GM21367 (cell line): ENCODE results near the gene SGTA.
A peak's percentile ranks its signal among the peaks of the same experiment; 100 is the strongest.

Experiments used
- ATAC-seq: cut with Tn5 transposase; IDR thresholded peaks from one replicate; pipeline ENCODE4 v1.9.1; 2021; ENCODE audit not compliant: unreplicated experiment

The SGTA gene

DNA sequence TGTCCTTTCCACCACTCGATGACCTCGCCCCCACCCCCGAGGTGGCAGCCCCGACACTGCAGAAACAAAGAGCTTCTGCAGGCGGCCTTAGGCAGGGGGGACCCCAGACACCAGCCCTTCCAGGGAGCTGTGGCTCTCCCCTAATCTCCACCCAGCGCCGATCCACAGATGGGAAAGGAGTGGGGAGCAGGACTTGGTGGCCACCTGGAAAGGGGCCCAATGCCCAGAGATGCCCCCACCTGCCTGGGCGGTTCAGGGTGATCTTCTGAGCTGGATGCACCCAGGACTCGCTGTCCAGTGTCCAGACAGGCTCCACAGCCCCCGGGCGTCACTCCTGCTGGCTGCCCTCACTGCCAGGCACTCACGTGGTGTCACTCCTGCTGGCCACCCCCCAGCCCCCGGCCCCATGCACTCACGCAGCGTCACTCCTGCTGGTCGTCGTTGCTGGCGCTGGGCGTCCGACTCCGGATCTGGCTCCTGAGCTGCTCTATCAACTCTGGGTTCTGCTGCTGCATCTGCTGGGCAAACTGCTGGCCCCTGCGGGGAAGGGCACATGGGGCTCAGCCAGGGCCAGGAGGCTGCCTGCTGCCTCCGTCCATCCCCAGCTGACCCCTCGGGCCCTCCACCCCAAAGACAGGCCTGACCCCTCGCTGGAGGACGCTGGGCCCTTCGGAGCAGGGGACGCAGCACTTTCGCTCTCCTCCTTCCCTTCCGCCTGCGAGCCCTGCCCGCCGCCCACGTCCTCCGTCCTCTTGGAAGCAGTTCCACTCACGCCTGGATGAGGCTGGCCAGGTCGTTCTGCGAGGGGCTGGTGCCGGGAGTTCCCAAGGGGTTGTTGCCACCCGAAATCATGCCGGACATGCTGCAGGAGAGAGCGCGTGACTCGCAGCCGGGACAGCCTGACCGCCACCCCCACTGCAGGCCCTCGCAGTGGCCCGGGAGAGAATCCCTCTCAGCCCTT is 25.9 kb downstream of the SGTA start:
- ATAC-seq, result no peak

DNA sequence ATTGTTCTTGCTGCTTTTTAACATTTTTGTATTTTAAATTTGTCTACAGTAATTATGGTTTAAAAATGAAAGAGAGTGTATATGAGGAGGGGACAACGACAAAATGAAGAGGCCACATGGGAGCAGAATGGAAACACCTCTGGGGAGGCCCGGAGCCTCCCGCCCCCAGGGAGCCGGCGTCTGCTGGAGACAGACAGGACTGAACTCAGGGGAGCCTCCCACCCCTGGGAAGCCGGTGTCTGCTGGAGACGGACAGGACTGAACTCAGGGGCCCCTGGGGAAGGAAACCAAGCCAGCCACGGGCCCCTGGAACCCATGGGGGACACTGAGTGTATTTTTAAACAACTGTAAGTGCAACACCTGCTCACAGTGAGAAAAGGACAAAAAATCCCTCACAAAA is 26.6 kb downstream of the SGTA start:
- ATAC-seq, result no peak

DNA sequence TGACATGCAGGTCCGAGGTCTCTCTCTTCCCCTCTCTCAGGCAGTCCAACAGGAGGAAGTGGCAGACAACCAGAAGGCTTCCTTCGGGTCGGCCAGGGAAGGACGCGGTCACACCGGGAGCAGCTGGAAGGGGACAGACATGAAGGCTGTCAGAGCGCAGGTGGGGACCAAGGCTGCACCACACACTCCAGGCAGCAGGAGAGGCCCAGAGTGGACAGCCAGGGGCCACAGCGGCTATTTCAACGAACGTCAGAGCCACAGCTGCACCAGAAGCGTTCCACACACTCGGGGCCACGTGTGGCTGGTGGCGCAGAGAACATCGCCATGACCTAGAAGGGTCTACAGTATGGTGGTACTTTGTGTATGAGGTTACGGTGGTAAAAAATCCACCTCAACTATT is 27.3 kb downstream of the SGTA start:
- no peak for ATAC-seq

DNA sequence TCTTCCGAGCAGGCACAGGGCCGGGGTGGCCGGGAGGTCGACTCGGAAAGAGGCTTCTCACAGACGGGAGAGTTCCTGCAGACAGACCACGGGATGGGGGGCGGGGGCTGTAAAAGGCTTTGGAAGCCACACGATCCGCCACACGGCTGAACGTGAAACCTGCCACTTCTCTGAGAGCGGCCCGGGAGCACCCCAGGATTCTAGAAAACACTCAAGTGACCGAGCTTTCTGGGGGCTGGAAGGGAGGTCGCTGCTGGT is 27.7 kb downstream of the SGTA start:
- ATAC-seq, result no peak

DNA sequence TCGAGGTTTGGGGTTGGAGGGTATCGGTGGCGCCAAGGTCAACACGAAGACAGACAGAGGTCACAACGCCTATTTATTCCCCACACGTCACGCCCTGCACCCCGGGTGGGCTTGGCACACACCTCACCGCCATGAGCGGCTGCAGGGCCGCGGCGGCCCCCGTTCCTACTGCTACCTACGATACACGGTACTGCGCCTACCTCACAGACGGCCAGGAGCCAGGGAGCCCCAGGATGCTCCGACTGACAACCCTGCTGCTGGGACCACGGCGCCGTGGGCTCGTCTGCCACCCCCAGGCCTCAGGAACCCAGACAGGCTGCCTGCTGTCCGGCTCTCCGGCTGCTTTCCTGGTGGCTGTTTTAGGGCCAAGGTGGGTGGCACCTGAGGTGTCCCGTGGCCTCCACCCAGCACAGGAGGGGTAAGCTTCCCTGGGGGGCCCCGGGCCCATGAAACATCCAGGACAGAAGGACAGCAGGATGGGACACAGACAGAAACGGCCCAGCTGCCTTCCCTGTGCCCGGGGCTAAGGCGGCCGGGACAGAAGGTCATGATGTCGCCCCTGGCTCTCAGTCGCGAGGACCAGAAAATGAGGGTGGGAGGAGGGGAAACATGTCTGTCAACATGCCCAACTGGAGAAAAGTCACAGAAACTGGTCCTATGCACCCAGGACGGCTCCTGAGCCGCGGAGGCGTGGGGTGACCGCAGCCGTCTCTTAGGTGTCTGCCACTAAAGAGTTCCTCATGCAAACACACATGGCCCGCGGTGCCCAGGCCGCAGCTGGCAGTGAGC is 28.2 kb downstream of the SGTA start:
- ATAC-seq, result no peak

DNA sequence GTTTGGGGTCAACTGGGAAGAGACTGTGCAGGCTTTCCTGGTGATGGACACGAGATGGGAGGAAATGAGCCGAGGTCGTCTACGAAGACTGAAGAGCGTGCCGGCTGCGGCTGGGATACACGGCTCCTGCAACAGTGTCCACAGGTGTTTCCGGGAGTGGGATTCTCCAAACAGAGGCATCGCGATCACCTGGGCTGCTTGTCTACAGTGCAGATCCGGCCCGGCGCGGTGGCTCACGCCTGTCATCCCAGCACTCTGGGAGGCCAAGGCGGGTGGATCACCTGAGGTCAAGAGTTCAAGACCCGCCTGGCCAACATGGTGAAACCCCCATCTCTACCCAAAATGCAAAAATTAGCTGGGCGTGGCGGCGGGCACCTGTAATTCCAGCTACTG is 31.6 kb downstream of the SGTA start:
- ATAC-seq, result no peak

DNA sequence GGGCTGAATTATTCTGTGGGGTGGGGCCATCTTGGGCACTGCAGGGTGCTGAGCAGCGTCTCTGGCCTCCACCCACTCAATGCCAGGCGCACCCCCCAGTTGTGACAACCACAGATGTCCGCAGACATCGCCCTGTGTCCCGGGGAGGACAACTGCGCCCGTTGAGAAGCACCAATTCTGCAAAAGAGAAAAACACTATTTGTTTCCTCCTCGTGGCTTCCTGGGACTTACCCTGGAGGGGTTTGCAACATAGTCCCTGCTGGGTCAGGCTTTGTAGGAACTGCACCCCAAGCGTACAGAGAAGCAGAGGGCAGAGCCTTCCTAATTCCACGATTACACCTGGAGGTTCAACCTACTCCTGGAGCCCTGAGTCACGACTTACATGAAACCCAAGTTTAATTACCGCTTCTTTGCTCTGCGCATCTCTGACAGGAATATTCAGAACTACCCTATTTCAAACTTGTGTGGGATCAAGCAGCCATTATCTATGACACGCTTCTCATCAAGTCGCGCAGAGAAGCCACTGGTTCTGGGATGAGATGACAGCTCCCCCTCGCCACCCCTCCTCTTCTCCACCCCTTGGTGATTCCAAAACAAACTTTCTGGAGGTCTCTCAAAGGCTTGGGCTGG is 32.1 kb downstream of the SGTA start:
- no peak for ATAC-seq

DNA sequence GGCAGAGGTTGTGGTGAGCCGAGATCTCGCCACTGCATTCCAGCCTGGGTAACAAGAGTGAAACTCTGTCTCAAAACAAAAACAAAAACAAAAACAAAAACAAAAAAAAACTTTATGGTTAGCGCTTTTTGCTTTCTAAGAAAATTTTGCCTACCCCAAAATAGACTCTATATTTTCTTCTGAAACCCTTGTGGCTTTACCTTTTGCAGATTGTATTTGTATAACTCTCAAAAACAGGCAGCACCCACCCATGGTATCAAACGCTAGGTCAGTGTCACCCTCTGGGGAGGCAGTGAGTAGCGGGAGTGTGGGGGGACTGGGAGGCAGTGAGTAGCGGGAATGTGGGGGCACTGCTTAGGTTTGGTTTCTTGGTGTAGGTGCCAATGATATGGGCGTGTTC is 35.7 kb downstream of the SGTA start:
- ATAC-seq, result no peak

DNA sequence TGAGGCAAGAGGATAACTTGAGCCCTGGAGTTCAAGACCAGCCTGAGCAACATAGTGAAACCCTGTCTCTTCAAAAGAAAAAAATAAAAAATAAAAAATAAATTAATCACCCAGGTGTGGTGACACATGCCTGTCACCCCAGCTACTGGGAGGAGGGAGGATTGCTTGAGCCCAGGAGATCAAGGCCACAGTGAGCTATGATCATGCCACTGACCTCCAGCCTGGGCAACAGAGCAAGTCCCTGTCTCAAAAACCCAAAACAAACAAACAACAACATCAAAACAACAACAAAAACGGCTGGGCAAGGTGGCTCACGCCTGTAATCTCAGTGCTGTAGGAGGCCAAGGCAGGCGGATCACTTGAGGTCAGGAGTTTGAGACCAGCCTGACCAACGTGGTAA is 39.0 kb downstream of the SGTA start:
- ATAC-seq, result no peak

DNA sequence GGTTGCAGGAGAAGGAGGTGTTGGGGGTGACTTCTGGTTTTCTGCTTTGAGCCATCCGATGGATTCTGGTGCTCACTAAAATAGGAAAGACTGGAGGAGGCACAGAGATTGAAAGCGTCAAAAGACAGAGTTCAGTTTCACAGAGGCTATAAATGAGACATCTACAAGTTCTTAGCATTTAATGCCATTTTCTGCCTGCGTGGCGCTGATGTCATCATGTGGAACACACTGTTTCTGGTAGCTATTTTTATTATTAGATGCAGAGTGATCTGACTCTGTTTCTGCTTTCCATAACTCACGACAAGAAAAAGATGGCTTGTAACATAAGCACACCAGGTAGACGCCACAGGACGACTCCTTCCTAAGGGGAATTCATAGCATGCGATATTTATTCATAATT is 40.0 kb downstream of the SGTA start:
- ATAC-seq, result no peak

DNA sequence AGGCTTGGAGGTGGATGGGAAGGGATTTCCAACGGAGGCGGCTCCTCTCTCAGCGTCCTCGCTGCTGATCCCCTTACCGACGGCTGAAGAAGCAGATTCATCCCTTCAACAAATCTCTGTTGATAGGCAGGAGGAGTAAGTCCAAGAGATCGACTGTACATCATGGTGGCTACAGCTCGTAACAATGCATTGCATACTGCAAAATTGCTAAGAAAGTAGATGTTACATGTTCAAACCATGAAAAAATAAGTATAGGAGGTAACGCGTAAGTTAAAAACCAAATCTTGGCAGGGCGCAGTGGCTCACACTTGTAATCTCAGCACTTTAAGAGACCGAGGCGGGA is 42.8 kb downstream of the SGTA start:
- ATAC-seq, result no peak

DNA sequence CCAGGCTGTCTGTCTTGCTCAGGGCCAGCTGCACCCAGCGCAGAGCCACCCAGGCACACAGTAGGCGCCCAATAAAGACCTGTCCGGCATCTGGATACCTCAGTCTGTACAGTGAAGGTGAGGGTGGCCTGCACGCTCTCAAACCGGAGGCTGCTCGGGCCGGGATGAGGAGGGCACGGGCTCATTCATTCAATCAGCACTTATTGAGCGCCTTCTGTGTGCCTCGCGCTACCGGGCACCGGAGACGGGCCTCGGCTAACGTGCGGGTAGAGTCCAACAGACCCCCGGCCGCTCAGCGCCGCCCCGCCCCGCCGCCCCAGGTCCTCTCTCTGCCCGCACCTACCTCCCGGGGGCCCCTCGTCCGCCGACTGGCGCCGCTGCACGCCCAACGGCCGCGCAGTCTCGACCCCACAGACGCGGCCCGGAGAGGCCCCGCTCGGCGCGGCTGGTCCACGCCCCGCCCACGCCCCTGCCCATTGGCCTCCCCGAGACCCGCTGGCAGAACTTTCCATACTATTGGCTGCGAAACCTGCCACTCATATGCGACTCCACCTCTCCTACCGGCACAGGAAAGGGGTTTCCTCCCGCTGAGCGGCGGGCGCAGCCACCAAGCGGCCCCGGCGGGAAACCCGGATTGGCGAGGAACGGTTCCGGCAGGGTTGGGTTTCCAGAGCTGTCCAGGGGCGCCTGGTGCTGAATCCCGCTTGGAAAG is 43.3 kb downstream of the SGTA start, which contains the start of gene SLC39A3:
Gene SLC39A3 (minus strand): TSS at position 416 of the 712 bp plus-strand sequence. CDS start 2,760 bp downstream, outside the sequence.
- ATAC-seq, result peak; percentile 80

DNA sequence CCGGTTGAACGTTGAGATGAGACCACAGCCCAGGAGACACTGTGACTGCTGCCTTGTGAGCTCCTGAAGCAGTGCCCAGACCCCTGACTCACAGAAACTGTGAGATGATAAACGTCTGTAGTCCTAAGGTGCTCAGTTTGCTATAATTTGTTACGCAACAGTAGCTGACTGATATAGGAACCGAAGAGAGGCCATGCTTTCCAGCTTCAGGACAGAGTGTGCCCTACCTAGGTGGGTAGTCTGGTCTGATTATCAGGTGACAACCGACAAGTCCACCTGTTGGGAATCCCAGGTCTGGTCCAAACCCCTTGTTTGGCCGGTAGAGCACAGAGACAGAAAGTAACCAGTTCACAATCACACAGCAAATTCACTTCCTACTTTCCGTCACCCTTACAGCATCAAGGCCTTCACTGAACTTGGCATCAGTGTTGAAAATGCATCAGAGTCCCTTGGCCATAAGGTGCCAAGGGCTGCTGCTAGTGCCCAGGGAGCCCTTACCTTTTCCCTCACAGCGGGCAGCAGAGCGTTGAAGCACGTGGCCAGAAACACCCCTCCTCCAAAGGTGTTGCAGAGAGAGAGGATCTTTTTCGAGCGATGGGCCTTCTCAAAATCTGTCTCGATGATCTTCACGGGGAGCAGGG is 46.4 kb downstream of the SGTA start:
- ATAC-seq, result no peak

DNA sequence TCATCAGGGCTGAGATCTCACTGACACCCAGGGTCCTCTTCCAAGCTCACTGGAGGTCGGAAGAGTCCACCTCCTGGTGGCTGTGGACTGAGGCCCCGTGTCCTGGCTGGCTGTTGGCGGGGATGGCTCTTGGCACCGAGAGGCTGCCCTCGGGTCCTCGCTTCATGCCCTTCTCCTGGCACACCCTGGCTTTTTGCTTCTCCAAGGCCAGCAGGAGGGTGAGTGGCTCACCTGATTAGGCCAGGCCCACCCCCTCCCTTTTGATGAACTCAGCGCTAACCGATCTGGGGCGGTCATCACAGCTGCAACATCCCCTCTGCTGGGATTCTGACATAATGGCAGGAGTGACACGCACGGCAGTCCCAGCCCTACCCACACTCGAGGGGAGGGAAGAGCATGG is 47.7 kb downstream of the SGTA start:
- no peak for ATAC-seq

DNA sequence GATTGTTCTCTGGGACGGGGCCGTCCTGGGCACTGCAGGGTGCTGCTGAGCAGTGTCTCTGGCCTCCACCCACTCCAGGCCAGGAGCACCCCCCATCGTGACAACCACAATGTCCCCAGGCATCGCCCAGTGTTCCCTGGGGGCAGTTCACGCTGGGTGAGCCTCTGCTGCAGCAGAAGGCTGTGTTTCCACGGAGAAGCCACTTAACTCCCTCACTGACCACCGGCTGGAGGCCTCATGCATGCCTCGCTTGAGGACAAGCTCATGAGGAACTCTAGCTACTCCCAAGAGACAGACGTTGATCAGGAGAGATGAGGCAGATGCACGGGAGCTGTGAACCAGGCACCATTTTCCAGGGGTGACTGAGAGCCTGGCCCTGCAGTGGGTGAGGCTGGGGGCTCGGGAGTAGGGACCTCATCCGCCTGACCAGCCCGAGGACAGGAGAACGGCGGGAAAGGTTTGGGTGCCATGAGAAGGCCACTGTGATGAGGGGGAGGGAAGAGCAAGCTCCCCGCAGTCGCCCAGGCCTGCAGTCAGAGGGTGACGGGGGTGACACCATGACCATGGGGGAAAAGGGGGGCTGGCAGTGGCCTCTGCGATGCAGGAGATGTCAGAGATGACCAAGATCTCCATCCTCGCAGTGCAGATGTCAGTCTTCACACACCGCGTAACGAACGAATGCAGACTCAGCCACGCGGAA is 48.3 kb downstream of the SGTA start:
- ATAC-seq, result no peak

DNA sequence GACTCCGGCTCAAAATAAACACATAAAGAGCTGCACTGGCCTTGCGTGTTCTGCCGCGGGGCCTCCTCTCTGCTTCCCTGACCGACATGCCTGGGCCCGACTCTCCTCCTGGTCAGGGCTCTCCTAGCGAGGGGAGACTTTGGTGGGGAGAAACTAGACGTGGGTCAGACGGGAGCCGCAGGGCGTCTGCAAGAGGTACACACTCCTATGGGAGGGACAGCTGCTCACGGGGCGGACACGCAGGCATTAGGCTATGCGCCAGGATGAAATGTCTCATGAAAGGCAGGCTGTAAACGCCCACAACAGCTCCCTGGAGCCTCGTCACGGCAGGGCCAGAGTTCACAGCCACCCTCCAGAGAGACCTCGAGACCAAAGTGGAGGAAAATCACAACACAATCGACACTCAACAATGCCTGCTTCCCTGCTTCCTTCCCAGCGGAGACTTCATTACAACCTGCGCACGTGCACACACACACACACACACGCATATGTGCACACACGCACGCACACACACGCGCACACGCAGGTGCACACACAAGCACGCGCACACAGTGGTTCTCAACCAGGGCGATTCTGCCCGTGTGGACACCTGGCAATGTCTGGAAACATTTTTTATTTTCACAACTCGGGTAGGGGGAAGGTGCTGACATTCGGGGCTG is 49.0 kb downstream of the SGTA start:
- no peak for ATAC-seq

DNA sequence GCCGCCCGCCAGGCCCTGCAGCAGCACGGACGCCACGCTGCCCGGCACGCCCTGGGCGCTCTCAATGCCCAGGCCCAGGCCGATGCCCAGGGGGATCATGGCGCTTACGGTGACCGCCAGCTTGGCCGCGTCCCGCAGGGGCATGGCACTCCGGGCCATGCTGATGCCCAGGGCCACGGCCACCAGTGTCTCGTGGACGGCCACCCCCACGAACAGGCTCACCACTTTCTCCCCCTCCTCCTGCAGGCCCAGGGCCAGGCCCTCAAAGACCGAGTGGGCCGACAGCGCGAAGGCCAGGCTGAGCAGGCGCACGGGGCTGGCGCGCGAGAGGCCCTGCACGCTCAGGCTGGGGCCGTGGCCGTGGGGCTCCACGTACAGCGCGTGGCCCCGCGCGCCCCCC is 50.2 kb downstream of the SGTA start:
- no peak for ATAC-seq

DNA sequence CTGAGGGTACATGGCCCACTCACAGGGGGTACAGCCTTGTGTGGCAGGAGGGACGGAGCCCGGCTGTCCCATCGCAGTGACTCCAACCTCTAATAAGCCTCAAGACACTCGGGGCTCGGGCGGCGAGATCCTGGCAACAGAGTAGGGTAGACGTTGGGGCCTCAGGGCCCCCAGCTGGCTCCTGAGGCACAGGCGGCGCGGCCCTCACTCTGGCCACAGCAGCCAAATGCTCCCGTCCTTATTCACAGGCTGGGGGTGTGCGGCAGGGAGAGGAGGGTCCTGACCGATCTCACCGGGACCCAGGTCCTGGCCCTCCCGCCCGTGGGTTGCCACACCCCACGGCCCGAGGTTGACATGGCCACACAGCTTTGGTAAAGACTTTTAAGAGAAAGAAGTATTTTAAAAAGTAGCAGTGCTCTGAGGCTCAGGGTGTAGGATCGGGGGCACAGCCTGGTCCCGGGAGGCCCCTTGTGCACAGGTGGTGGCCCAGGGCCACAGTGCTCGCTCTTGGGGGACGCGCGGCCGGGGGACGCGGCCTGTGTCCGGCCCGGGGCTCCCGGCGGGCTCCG is 50.8 kb downstream of the SGTA start:
- no peak for ATAC-seq

DNA sequence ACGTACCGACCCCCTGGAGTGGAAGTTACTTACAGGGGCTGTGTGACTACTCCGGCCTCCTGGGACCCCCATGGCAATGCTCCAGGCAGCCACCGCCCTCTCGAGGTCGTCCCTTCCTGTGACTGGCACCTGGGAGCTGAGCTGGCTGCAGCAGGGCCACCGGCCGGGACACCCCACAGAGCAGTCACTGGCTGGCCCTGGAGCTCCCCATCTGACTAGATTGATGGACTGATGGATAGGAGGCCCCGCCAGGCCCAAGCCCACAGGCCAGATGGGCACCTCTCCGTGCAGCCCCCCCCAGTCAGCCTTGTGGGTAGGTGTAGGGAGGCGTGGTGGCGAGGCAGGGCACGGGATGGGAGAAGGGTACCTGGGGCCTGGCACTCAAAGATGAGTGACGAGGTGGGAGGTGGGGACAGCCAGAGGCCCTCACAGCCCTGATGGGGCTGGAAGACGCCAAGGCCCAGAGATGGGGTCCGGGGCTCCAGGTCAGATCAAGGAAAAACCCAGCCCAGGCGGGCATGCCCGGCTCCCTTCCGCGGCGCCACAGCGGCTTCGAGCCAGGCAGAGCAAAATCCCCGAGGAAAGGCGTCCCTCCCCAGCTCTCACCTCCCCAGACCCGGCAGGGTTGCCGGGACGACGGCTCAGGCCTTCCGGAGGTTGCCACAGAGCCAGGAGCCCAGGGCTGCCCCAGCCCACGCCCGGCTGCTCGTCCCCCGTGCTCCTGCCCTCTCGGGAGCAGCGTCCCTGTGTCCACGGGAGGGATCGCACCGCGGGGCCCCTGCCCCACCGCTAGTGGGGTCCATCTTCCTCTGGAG is 51.7 kb downstream of the SGTA start:
- ATAC-seq, result no peak
